Cardiac muscle cell (in vitro differentiated cells and primary cell): ENCODE measurements around the gene MFAP4. TPM values are rescaled to one million over a fixed set of nuclear protein-coding genes. Genes with fewer than 3 reads are reported as not detected.

Source experiments
- DNase-seq, 2 donors: peaks; one replicate each; pipeline versions ENCODE4 v3.0.0 to v3.0.0-alpha.2; 2010 to 2017; ENCODE audit warnings: low read depth in 1 of 2, low spot score in 1 of 2
- H3K27ac ChIP-seq: fragments of 200-600 bp; sonication (generic); 2 replicates; pipeline ENCODE4 v1.5.1; 2016
- H3K27me3 ChIP-seq: fragments of 200-600 bp; sonication (generic); 2 replicates; pipeline ENCODE4 v1.6.0; 2016; ENCODE audit warnings: control low read depth
- H3K36me3 ChIP-seq: fragments of 200-600 bp; sonication (generic); 2 replicates; pipeline ENCODE4 v1.5.1; 2016; ENCODE audit warnings: control low read depth
- H3K4me1 ChIP-seq: fragments of 200-600 bp; sonication (generic); 2 replicates; pipeline ENCODE4 v1.8.1; 2017; ENCODE audit warnings: low read depth, mild to moderate bottlenecking, mixed run types
- H3K4me3 ChIP-seq: fragments of 200-600 bp; sonication (generic); 2 replicates; pipeline ENCODE4 v1.5.1; 2016; ENCODE audit warnings: mild to moderate bottlenecking
- H3K9me3 ChIP-seq: fragments of 200-600 bp; sonication (generic); 2 replicates; pipeline ENCODE4 v1.5.1; 2017; ENCODE audit warnings: low read depth, mild to moderate bottlenecking, control low read depth
- polyA plus RNA-seq: library from polyadenylated mRNA; unstranded; fragments of >200 nt; fragmentation: Nextera tagmentation; extraction: Ambion mirVana; gene quantifications from 2 replicates; pipeline ENCODE4 v1.2.1, GENCODE V29; 2016
- total RNA-seq: library from RNA; depleted of rRNA; stranded (reverse); fragments of >200 nt; gene quantifications from 2 replicates; pipeline ENCODE4 v1.2.3, GENCODE V29; 2016
- TF ChIP-seq, protein P1 (sequence below): IDR thresholded peaks from 2 replicates; pipeline ENCODE4 v1.5.1; 2012; ENCODE audit warnings: low read depth, mild to moderate bottlenecking, low read length

MFAP4 gene
- total and polyA plus RNA-seq, 2 experiments from 2014 or later: 16.7 to 23.4 TPM

DNA sequence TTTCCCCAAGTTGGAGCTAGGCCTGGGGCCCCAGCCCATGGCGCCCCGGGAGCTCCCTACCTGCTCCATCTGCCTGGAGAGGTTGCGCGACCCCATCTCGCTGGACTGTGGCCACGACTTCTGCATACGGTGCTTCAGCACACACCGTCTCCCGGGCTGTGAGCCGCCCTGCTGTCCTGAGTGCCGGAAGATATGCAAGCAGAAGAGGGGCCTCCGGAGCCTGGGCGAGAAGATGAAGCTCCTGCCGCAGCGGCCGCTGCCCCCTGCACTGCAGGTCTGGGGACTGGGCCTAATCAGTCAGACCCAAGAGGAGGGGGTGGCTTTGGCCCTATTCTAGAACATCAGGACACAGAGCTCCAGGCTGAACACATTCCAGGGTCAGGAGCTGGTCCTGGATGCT, 25.5 kb upstream of the MFAP4 start:
- Histone ChIP-seq H3K36me3 (no peaks in the 10 kb centered on the region), H3K27me3 (no peaks in the 10 kb centered on the region), H3K4me1 (no peaks in the 10 kb centered on the region), H3K9me3 (no peaks in the 10 kb centered on the region), H3K4me3 (no peak overlapping the region), H3K27ac (no peak overlapping the region)
- TF ChIP-seq, protein P1, sequence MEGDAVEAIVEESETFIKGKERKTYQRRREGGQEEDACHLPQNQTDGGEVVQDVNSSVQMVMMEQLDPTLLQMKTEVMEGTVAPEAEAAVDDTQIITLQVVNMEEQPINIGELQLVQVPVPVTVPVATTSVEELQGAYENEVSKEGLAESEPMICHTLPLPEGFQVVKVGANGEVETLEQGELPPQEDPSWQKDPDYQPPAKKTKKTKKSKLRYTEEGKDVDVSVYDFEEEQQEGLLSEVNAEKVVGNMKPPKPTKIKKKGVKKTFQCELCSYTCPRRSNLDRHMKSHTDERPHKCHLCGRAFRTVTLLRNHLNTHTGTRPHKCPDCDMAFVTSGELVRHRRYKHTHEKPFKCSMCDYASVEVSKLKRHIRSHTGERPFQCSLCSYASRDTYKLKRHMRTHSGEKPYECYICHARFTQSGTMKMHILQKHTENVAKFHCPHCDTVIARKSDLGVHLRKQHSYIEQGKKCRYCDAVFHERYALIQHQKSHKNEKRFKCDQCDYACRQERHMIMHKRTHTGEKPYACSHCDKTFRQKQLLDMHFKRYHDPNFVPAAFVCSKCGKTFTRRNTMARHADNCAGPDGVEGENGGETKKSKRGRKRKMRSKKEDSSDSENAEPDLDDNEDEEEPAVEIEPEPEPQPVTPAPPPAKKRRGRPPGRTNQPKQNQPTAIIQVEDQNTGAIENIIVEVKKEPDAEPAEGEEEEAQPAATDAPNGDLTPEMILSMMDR: no peak
- no peak for DNase-seq

DNA sequence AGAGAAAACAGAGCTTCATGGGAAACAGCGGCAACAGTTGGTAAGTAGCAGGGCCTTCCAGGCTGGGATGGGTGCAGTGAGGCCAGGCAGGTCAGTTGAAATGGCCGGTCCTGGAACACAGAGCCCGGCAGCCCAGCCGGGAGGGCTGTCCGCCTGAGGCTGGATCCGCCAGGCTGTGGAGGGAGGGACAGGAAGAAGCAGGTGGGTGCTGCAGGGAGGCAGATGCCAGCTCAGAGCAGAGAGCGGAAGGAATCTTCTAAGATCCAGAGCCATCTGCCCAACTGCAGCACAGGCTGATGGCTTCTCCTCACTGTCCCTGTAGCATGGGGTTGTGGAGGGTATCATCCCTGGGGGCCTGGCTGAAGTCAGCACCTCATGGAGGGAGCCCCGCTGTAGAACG, 24.6 kb upstream of the MFAP4 start:
- Histone ChIP-seq H3K36me3 (no peaks in the 10 kb centered on the region), H3K27ac (no peak overlapping the region), H3K27me3 (no peaks in the 10 kb centered on the region), H3K4me1 (no peaks in the 10 kb centered on the region), H3K9me3 (no peaks in the 10 kb centered on the region), H3K4me3 (no peak overlapping the region)
- TF ChIP-seq, protein P1: no peak
- DNase-seq: no peak

DNA sequence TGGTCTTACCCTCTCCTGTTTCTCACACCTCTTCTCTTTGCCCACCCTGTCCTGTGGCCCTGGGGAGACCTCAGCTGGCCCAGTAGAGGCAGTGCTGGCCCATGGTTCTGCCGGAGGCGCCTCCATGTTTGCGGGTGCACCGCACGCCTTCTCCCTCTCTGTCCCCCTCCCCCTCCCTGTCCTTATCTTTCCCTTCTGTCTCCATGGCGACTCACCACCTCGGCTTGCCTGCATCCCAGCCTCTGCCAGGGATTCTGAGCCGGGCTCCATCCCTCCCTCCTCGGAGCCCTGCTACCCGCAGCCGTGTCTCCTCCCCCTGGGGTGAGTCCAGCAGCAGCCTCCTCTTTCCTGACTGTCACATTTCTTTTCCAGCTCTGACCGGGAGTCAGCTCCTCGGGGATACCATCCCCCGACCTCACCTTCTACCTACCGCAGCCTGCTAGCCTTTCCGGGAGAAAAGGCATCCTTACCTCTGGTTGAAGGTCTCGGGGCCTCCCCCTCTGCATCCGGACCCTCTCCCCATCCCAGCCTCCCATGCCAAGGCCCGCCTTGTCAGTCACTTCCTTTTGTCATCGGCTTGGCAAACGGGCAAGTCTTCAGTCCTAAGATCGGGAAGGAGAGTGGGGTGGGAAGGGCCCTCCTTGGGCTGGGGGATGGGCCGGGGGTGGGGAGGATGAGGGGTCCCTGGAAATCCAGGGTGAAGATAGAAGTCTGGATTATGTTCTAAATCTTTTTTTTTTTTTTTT, 24.1 kb upstream of the MFAP4 start, which contains the start of gene RNF112:
RNF112 (plus strand) TSS at position 358 of the 746 bp plus-strand sequence; CDS start at position 535, 177 bp downstream.
- H3K36me3 ChIP-seq: no peaks in the 10 kb centered on the region
- no peaks in the 10 kb centered on the region for H3K27me3 ChIP-seq
- DNase-seq: peak in 1 of 2 donors; percentile 76
- H3K4me1 ChIP-seq: no peaks in the 10 kb centered on the region
- TF ChIP-seq, protein P1: peak; percentile 22
- no peaks in the 10 kb centered on the region for H3K9me3 ChIP-seq
- no peak within 1 kb of the TSS for H3K4me3 ChIP-seq
- no peak within 1 kb of the TSS for H3K27ac ChIP-seq

DNA sequence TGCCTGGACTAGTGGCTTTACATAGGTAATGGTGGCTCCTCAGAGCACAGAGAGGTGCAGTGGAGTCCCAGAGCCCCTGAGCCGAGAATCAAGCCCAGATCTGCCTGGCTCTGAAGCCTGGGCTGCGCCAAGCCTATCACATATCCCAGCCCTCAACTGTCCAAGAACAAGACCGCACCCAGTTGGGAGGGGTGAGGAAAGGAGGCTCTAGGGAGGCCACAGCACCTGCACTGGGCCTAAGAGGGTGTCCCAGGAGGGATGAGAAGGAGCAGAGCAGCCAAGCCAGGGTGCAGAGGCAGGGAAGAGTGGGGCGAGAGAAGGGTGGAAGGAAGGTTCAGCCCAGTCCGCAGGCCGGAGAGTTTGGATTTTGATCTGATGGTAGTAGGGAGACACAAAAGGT, 23.1 kb upstream of the MFAP4 start:
- no peak for DNase-seq
- TF ChIP-seq, protein P1: no peak

DNA sequence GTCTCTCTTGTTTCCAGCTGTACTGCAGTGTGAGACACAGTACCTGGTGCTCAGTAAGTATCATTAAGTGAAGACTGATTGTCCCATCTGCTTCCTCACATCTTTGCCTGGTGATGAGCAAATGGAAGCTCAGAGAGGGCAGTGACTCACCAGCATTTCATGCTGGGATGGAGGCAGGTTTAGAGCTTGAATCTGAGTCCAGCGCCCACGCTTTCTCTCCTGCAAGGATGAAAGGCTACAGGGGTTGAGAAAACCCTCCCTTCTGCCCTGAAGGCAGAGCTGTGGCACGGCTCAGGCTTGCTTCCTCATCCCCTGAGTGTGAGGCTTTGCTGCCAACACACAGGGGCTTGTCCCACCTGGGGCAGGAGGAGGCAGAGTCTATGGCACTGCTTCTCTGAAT, 22.5 kb upstream of the MFAP4 start:
- DNase-seq: peak in 1 of 2 donors; percentile 48

More for the DNA sequence above, 23.1 kb upstream of the MFAP4 start:
- no peak overlapping the region for H3K4me3 ChIP-seq
- no peaks in the 10 kb centered on the region for H3K27me3 ChIP-seq
- no peaks in the 10 kb centered on the region for H3K4me1 ChIP-seq
- no peaks in the 10 kb centered on the region for H3K9me3 ChIP-seq
- no peak overlapping the region for H3K27ac ChIP-seq
- no peaks in the 10 kb centered on the region for H3K36me3 ChIP-seq

More for the DNA sequence above, 22.5 kb upstream of the MFAP4 start:
- Histone ChIP-seq H3K27me3 (no peaks in the 10 kb centered on the region), H3K36me3 (no peaks in the 10 kb centered on the region), H3K4me1 (no peaks in the 10 kb centered on the region), H3K4me3 (no peak overlapping the region), H3K27ac (no peak overlapping the region), H3K9me3 (no peaks in the 10 kb centered on the region)
- TF ChIP-seq, protein P1: no peak
